Vagina (tissue), 2 donors: ENCODE measurements around the gene EBLN1. TPM values are rescaled to one million over a fixed set of nuclear protein-coding genes. Genes with fewer than 3 reads are reported as not detected.

Source experiments
- DNase-seq, 2 donors: peaks; one replicate each; pipeline ENCODE4 v3.0.0-alpha.2; 2017; ENCODE audit errors: extremely low spot score in 2 of 2
- H3K27ac ChIP-seq: fragments of 200-600 bp; sonication (generic); one replicate; pipeline ENCODE4 v1.5.1; 2019
- H3K27me3 ChIP-seq: fragments of 200-600 bp; sonication (generic); one replicate; pipeline ENCODE4 v1.5.1; 2019
- H3K36me3 ChIP-seq, 2 donors: fragments of 200-600 bp; sonication (generic); one replicate each; pipeline ENCODE4 v1.5.1; 2017 to 2019
- H3K4me1 ChIP-seq: fragments of 200-600 bp; sonication (generic); one replicate; pipeline ENCODE4 v1.5.1; 2019
- H3K4me3 ChIP-seq, 2 donors: fragments of 200-600 bp; sonication (generic); 1 replicate in 1 of 2; 2 replicates in 1 of 2; pipeline ENCODE4 v1.5.1; 2016 to 2019
- H3K9me3 ChIP-seq: fragments of 200-600 bp; sonication (generic); one replicate; pipeline ENCODE4 v1.5.1; 2019
- POLR2A ChIP-seq, 2 donors: fragments of 450-650 bp; IDR thresholded peaks; one replicate each; pipeline ENCODE4 v1.6.1; 2017; ENCODE audit warnings: antibody characterized with exemption in 2 of 2, mild to moderate bottlenecking in 2 of 2, moderate library complexity in 2 of 2
- POLR2AphosphoS5 ChIP-seq, 2 donors: sonication (generic); formaldehyde crosslinking; IDR thresholded peaks; one replicate each; pipeline ENCODE4 v1.9.0; 2017; ENCODE audit warnings: antibody characterized with exemption in 2 of 2, mild to moderate bottlenecking in 2 of 2, low read depth in 1 of 2; ENCODE audit not compliant: insufficient read depth in 1 of 2
- intact Hi-C: fragments of 100-400 bp; cut with DNase I; formaldehyde crosslinking; loops from one replicate; pipeline ENCODE4 v1.15.1; 2023
- total RNA-seq: library from RNA; depleted of rRNA; stranded (reverse); fragments of >200 nt; gene quantifications from one replicate; pipeline ENCODE4 v1.2.3, GENCODE V29; 2016
- TF ChIP-seq, protein P1 (sequence below), 3 experiments: fragments of 450-650 bp in 2 of 3; fragments of 200-600 bp in 1 of 3; sonication (generic) in 1 of 3; IDR thresholded peaks; one replicate each; pipeline ENCODE4 v1.5.1; 2017 to 2019; ENCODE audit warnings: antibody characterized with exemption in 3 of 3, mild to moderate bottlenecking in 2 of 3, moderate library complexity in 2 of 3

Gene EBLN1
- total RNA-seq, 1 donor from 2014 or later = not detected

- H3K27me3 ChIP-seq = no peaks in the 10 kb centered on the region
- intact Hi-C loops = loop anchor here (5.0 kb wide), 1 partner anchor 89 kb away; no protein-coding TSS in a partner anchor
- H3K9me3 ChIP-seq = no peaks in the 10 kb centered on the region
- H3K36me3 ChIP-seq = no peaks in the 10 kb centered on the region
- DNase-seq = no peak
- peak overlapping the region; percentile 65 to 72 for H3K4me3 ChIP-seq
- TF ChIP-seq POLR2A (IDR thresholded peaks at IDR 0.05) (no peak), POLR2AphosphoS5 (IDR thresholded peaks at IDR 0.05; ENCODE audit: insufficient read depth in 1 of 2, low read depth in 1 of 2) (no peak)
- TF ChIP-seq, protein P1, sequence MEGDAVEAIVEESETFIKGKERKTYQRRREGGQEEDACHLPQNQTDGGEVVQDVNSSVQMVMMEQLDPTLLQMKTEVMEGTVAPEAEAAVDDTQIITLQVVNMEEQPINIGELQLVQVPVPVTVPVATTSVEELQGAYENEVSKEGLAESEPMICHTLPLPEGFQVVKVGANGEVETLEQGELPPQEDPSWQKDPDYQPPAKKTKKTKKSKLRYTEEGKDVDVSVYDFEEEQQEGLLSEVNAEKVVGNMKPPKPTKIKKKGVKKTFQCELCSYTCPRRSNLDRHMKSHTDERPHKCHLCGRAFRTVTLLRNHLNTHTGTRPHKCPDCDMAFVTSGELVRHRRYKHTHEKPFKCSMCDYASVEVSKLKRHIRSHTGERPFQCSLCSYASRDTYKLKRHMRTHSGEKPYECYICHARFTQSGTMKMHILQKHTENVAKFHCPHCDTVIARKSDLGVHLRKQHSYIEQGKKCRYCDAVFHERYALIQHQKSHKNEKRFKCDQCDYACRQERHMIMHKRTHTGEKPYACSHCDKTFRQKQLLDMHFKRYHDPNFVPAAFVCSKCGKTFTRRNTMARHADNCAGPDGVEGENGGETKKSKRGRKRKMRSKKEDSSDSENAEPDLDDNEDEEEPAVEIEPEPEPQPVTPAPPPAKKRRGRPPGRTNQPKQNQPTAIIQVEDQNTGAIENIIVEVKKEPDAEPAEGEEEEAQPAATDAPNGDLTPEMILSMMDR (IDR thresholded peaks at IDR 0.05) = no peak
- H3K27ac ChIP-seq = peak overlapping the region; percentile 98
- H3K4me1 ChIP-seq = peaks cover 10% of the 10 kb centered on the region
Observed at GRCh38 chr10:22253580-22253882, 35.7 kb upstream of the EBLN1 start.

DNA sequence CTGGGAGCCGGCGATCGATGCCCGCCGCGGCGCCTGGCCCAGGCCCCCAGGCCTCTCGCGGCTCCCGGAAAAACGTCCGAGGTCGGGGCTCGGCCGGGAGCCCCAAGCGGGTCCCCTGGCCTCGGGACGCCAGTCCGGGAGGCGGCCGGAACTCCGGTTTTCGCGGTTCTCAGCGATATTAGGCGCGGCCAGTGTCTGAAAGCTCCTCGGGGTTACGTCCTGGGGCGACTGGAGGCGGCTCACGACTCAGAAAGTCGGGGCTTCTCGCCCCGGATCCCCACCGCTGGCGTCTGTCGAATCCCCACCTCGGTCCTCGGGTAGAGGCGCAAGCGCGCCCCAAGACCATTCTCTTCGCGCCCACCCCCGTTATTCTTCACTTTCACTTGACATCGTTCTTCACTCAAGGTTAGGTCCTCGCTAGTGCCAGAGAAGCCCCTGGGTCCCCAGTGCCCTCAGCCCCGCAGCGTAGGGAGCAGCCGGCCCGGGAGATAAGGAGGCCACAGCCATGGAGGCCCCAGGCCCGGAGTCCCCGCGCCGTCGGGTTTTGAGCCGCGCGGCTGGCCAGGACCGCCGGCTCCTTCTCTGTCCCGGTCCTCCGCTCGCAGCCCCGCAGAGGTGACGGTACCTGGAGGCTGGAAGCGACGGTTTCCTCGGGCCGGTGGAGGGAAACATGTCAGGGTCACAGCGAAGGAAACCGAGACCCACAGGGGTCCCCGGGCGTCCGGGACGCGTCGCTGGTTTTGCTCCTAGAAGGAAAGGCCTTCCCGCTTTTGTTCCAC, 35.2 kb upstream of the EBLN1 start:
- H3K27me3 ChIP-seq = no peaks in the 10 kb centered on the region
- no peaks in the 10 kb centered on the region for H3K36me3 ChIP-seq
- peaks cover 10% of the 10 kb centered on the region for H3K4me1 ChIP-seq
- no peaks in the 10 kb centered on the region for H3K9me3 ChIP-seq
- H3K4me3 ChIP-seq = peak overlapping the region; percentile 65 to 72
- DNase-seq = no peak
- TF ChIP-seq POLR2A (IDR thresholded peaks at IDR 0.05) (no peak), POLR2AphosphoS5 (IDR thresholded peaks at IDR 0.05; ENCODE audit: insufficient read depth in 1 of 2, low read depth in 1 of 2) (peak in 1 of 2 donors; percentile 46)
- TF ChIP-seq, protein P1 (IDR thresholded peaks at IDR 0.05) = no peak
- peak overlapping the region; percentile 98 for H3K27ac ChIP-seq
- intact Hi-C loops = loop anchor here (5.0 kb wide), 1 partner anchor 89 kb away; no protein-coding TSS in a partner anchor

GRCh38 chr10:22252224-22252800, 34.5 kb upstream of the EBLN1 start:
- DNase-seq = no peak
- intact Hi-C loops = loop anchor here (5.0 kb wide), 1 partner anchor 90 kb away; no protein-coding TSS in a partner anchor
- peaks cover 10% of the 10 kb centered on the region for H3K4me1 ChIP-seq
- no peaks in the 10 kb centered on the region for H3K36me3 ChIP-seq
- no peaks in the 10 kb centered on the region for H3K9me3 ChIP-seq
- H3K27ac ChIP-seq = peak overlapping the region; percentile 98
- peak overlapping the region; percentile 65 to 72 for H3K4me3 ChIP-seq
- H3K27me3 ChIP-seq = no peaks in the 10 kb centered on the region
- TF ChIP-seq POLR2AphosphoS5 (IDR thresholded peaks at IDR 0.05; ENCODE audit: insufficient read depth in 1 of 2, low read depth in 1 of 2) (no peak), POLR2A (IDR thresholded peaks at IDR 0.05) (no peak)
- TF ChIP-seq, protein P1 (IDR thresholded peaks at IDR 0.05) = no peak

- intact Hi-C loops = loop anchor here (5.0 kb wide), 1 partner anchor 91 kb away; no protein-coding TSS in a partner anchor
- H3K9me3 ChIP-seq = no peaks in the 10 kb centered on the region
- TF ChIP-seq POLR2A (IDR thresholded peaks at IDR 0.05) (no peak), POLR2AphosphoS5 (IDR thresholded peaks at IDR 0.05; ENCODE audit: insufficient read depth in 1 of 2, low read depth in 1 of 2) (peak; percentile 51 to 68)
- TF ChIP-seq, protein P1 (IDR thresholded peaks at IDR 0.05) = no peak
- peak overlapping the region; percentile 65 to 72 for H3K4me3 ChIP-seq
- no peaks in the 10 kb centered on the region for H3K27me3 ChIP-seq
- no peak for DNase-seq
- no peaks in the 10 kb centered on the region for H3K36me3 ChIP-seq
- H3K4me1 ChIP-seq = peaks cover 10% of the 10 kb centered on the region
- H3K27ac ChIP-seq = peak overlapping the region; percentile 98
Observed at GRCh38 chr10:22251751-22252223, 34.0 kb upstream of the EBLN1 start.
